Measurements from ENCODE around the gene MED8.

Gene MED8

GRCh38 chr1:43334453-43335205, 55.0 kb downstream of the MED8 start:
- DNase-seq: no peak
